WTC11 (cell line): Measurements from ENCODE around the gene FBXO21.

Source experiments
- CREM ChIP-seq: sonication (generic); formaldehyde crosslinking; IDR thresholded peaks from 2 replicates; pipeline ENCODE4 v1.8.1; 2022; ENCODE audit warnings: mild to moderate bottlenecking, missing genetic modification reagents, moderate library complexity
- E2F1 ChIP-seq: sonication (generic); formaldehyde crosslinking; IDR thresholded peaks from 2 replicates; pipeline ENCODE4 v1.8.0; 2022; ENCODE audit warnings: mild to moderate bottlenecking, missing genetic modification reagents
- ESRRA ChIP-seq: sonication (generic); formaldehyde crosslinking; IDR thresholded peaks from 2 replicates; pipeline ENCODE4 v1.8.1; 2022; ENCODE audit warnings: mild to moderate bottlenecking, missing genetic modification reagents, borderline replicate concordance
- FOXK1 ChIP-seq: sonication (generic); formaldehyde crosslinking; IDR thresholded peaks from 2 replicates; pipeline ENCODE4 v1.8.0; 2022; ENCODE audit warnings: mild to moderate bottlenecking, moderate library complexity, missing genetic modification reagents
- TEAD4 ChIP-seq: sonication (generic); formaldehyde crosslinking; IDR thresholded peaks from 2 replicates; pipeline ENCODE4 v1.8.0; 2022; ENCODE audit warnings: mild to moderate bottlenecking, missing genetic modification reagents

- no peak for TF ChIP-seq E2F1 (CRISPR knock-in tag)
- TF ChIP-seq FOXK1 (CRISPR knock-in tag) = no peak
- no peak for TF ChIP-seq ESRRA (CRISPR knock-in tag)
- TF ChIP-seq CREM (CRISPR knock-in tag) = no peak
- TF ChIP-seq TEAD4 (CRISPR knock-in tag) = no peak
Observed at GRCh38 chr12:117118838-117119591, 71.3 kb downstream of the FBXO21 start.
